ENCODE measurements around the gene AKAP8L.
"Not testable (repeated sequence)": the region's sequence is repeated elsewhere in the genome, so short reads cannot be mapped to it uniquely, and the experiment has no call there.

AKAP8L gene

DNA sequence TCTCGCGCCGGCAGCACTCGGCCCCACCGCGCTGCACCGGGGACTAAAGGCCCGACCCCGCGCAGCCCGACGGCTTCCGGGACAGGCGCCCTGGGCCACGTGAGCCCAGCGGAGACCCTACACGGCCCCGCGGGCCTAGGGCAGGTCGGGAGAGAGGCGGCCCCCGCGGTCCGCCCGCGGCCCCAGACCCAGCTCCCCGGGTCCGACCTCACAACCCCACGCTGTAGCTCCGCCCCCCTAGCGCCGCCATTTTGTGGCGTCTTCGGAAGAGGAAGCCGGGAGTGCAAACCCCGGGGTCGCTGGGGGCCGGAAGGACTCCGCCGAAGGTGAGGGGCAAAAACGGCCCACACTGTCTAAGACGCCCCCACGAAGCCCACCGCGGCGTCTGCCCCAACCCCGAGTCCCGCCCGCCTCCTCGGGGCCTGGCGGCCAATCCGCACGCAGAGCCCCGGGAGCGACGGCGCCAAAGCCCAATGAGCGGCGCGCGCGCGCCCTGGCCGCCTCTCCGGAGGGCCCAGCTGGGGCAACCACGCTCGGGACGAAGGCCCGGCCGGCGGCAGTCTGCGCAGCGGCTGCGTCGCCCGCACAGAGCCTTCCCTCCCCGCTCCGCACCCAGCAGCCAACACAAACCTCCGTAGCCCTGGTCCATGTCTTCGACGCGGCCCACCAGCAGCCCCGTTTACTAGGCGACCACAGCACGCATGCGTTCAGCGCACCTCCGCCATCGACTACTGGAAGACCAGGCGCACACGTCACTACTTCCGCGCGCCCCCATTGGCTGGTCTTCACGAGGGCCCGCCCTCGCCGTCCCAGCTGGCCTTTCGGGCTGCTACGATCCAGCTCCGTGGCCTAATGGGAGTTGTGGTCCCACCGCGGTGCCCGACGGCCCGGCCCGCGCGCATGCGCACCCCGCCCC, 39.4 kb downstream of the AKAP8L start, which contains the start of gene AKAP8:
Gene AKAP8, minus strand, starts transcription at position 705 of the 916 bp plus-strand sequence. Its CDS starts 56 bp downstream, at position 649.
- peak; percentile 99 for DNase-seq

DNA sequence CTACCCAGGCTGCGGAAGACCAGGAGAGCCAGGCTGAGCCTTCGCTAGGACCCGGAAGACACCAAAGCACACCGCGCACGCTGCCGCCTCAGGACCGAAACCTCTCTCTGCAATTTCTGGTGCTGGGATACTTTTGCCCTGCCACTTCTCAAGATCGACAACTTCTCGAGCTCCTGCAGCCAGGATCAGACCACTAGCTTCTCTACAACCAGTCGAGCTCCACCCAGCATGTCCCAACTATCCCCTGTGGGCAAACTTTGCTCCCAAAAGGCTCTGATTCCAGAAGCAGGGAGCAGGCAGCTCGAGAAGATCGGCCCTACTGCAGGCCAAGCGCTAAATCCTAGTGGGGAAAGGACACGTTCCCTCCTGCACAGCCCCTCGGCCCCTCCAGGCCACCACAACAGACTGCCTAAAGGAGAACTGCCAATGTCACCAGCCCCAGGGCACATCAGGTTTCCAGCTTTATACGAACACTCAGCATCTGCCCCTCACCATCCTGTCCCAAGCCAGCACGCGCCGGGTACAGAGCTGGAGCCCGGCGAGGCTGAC, 40.2 kb downstream of the AKAP8L start:
- peak; percentile 58 for DNase-seq

DNA sequence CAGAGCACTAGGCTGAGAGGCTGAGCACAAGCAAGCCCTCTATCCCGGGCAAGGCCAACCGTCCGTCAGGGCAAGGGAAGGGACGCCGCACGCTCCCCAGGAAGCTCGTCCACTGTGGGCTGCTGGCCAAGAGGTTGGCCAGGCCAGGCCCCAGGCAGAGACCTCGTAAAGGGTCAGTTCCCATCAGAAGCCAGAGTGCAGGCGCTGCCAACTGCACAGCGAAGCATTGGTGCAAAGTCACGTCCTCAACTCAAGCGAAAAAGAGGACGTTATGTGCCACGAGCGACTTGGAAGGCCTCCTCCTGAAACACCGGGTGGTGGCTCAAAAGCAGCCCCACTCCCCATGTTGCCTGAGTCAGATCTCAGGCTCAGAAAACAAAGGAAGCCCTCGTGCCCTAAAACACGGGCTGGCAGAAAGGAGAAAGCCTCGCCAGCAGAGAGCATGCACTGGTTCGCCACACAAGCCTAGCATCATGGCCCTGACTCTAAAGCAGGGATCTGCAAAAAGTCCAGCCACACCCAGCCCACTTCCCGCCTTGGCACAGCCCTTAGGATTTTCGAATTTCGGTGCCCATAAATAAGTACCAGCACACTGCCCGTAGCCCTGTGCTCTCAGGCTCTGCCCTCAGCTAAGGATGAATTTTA, 43.9 kb downstream of the AKAP8L start:
- DNase-seq, result no peak

DNA sequence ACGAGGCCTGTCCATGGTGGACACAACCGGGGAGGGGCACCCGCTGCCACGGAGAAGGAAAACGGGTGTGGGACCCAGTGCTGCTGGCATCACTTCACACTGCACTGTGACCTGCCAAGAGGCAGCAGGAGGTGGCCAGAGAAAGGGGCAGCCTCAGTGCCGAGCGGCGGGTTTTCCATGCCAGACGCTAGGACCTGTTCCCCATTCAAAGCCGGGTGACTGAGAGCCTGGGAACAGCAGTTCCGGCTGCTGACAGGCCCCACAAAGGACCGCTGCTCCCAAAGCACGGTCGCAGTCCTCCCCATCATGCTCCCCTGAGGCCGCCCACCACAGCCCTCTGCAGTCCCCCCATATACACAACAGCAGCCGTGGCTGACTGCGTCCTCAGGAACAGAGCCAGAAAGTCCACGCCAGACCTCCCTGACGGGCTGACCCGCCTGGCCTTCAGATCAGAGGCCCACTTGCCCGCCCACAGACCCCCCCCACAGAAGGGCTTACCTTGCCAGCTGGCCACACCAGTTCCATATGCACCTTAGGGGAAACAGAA, 44.6 kb downstream of the AKAP8L start:
- no peak for DNase-seq

DNA sequence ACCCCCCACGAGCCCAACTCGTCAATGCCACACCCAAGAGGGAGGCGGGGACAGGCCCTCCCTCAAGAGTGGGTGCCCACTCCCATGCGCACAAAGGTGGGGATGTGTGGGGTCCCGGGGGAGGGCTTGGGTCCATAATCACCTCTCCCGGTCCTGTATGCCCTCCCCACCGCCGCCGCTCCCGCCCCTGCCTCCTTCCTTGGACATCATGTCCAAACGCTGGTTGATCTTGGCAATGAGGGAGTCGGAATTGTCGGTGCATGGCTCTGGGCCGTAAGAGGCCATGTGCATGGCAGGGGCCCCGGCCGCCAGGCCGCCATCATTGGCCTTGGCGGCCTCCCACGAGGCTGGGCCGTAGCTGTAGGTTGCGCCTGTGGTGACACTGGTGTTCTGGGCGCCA, 45.1 kb downstream of the AKAP8L start:
- no peak for DNase-seq

DNA sequence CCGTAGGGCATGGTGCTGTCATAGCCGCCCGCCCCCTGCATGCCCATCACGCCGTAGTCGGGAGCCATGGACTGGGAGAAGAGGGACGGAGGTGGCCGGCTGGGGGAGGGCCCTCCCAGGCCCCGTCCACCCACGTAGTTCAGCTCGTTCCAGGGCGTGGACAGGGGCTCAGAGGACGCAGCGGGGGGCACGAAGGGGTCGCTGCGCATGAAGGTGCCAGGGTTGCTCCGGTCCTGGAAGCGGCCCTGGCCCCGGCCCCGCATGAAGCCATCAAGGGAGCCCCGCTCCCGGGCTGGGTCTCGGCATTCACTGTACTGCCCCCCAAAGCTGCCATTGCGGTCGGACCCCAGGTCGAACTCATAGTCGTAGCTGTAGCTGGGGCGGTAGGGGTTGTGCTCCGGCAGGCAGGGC, 45.9 kb downstream of the AKAP8L start:
- DNase-seq, result no peak

DNA sequence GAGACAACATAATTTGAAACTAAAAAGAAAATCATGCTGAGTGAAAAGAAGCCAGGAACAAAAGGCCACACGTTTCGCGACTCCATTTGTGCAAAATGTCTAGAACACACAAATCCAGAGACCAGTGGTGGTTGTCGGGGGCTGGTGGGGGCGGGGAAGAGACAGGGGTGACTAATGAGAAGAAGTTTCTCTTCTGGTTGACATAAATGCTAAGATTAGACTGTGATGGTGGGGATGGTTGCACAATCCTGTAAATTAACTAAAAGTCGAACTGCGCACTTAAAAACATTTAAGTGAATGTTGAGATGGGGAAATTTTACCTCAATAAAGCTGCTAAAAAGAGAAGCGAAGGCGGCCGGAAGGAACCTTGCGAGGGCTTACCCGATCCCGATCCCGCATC, 46.3 kb downstream of the AKAP8L start:
- DNase-seq, result no peak

DNA sequence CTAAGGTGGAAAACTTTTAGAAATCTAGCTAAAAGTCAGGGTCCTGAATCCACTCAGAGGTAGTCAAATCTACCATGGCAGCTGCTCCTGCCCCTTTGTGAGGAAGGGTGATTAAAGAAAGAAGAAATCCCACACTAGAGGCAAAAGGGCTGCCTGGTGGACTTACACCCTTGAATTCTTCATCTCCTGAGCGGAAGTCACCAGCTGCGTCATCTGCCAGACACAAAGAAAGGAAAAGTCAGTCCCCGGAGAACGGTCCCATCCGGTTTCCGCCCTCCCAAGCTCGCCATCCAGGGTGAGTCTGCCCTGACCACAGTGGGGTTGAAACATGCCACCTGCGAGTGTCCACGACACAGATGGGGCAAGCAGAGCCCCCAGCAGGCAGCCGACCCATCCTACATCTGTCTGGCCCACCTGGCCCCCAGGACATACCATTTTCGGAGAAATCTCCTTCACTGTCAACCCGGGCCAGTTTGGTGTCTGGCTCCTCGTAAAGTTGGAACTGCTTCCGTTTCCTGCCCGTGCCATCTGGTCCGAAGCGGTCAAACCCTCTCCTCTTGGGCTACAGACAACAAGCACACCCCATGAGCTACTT, 46.9 kb downstream of the AKAP8L start:
- no peak for DNase-seq

DNA sequence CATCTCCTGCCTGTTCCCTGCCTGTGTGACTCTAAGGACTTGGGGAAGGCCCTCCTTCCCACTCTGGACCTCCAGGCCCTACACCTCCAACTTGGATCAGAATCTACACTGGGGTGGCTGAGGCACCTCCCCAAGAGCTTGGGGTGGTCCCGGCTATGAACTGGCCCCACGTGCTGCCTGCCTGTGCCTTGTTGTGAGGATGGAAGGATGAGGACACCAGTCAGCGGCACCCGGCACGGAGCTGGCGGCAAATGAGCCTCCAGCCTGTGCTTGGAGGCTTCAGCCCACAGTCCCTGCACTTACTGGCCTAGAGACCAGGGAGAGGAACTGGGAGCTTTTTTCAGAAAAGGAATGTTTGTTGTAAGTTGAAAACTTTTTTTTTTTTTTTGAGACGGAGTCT, 47.7 kb downstream of the AKAP8L start:
- no peak for DNase-seq

DNA sequence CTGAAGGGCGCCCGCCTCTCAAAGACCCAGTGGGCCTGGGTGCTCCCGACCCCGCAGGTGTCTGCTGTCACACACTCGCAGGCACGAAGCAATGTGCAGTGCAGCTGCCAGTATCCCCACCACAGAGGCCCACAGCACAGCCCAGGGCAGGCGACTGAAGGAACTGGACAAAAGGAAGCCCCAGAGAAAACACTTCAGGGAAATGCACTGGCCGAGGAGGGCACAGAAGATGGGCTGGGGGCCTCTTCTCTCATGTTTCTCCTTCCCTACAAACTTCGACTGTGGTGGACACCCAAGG, 49.2 kb downstream of the AKAP8L start:
- DNase-seq, result no peak

DNA sequence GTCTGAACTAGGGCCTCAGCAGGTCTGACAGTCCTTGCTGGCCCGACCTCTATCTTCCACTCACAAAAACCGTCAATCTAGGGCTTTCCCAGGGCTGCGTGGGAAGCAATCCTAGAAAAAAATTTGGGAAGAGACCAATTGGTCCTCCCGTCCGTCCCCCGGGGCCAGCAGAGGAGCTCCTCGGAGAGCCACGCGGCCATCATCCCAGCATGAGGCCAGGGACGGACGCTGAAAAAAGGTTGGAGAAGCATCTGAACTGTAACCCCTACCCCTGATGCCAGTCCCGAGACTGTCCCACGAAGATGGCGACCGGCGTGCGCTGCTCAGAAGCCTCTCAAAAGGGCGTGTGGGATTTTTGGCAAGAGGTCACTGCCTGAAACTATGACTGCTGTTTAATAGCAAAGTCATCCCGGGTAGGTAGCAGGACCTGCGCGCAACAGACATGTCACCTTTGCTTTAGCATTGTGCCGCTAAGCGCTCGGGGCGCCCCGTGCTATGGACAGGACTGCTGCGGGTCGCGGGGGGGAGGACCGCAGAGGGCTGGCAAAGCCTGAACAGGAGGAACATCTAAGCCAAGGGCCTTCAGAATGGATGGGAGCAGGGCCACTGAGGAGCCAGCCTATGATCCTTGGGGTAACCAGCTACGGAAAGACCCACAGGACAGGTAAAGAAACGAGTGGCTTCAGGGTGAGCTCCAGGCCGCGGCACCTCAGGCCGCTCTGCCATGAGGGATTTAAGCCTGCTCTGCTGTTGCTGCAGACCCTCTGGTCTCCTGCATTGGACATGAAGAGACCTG, 49.8 kb downstream of the AKAP8L start:
- DNase-seq, result no peak

DNA sequence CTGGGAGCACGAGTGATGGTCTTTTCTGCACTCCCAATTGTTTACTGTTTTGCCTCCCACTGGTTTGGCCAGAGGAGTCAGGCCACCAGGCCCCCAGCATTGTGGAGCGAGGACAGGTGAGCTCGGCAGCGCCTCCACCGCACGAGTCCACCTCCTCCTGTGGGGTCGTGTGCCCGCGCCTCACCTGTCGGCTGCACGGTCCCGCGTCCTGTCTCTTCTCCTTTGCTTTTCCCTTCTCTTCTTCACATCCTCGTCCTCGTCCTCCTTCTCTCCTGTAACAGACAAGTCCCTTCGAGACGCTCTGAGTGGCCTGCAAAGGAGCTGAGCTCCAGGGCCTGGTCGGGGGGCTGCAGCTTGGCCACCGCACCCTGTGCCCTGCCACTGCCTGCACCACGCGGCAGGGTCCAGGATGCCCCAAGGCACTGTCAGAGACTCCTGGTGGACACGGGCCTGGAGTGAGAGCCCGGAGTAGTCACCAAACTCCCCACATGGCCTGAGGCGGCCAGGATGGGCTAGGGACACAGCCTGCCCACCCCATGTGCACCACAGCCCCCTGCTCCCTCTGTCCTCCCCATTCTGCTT, 50.6 kb downstream of the AKAP8L start:
- DNase-seq, result no peak

DNA sequence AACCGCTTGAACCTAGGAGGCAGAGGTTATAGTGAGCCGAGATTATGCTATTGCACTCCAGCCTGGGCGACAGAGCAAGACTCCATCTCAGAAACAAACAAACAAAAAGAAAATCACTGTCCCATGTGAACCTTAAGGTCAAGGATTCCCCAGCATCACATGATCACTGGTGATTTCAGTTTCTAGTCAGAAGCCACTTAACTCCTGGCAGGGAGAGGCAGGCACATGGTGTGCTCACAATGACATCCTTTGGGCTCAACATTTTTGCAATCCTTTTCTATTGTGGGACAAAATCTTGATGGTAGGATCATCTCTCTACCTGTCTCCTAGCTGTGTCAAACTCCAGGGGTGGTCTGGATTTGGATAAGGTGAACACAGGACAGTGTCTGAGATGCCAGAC, 51.3 kb downstream of the AKAP8L start:
- DNase-seq, result peak; percentile 58

DNA sequence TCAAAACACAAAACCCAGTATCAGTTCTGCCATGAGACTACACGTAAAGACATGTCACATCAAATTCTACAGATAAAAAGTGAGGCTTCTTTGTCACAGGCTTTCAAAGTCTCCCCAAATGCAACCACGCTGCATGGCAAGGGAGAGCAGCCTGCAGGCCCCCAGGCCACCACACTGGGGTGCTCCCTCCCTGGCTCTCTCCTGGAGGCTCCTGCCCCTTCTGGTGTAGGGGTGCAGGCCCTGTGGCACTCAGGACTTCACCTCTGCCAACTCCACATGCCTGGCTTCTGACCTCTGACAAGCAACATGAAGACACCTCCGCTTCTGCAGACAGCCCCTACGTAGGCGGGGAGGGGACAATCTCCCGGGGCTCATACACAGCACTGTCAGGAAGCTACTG, 53.5 kb downstream of the AKAP8L start:
- DNase-seq, result no peak

DNA sequence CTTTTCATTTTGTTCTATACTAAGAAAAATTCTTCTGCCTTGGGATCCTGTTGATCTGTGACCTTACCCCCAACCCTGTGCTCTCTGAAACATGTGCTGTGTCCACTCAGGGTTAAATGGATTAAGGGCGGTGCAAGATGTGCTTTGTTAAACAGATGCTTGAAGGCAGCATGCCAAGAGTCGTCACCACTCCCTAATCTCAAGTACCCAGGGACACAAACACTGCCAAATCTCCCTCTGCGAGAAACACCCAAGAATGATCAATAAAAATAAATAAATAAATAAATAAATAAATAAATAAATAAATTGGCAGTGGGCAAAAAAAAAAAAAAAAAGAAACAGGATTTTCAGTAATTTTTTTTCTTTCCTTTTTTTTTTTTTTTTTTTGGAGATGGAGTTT, 55.0 kb downstream of the AKAP8L start:
- DNase-seq, result not testable (repeated sequence)

DNA sequence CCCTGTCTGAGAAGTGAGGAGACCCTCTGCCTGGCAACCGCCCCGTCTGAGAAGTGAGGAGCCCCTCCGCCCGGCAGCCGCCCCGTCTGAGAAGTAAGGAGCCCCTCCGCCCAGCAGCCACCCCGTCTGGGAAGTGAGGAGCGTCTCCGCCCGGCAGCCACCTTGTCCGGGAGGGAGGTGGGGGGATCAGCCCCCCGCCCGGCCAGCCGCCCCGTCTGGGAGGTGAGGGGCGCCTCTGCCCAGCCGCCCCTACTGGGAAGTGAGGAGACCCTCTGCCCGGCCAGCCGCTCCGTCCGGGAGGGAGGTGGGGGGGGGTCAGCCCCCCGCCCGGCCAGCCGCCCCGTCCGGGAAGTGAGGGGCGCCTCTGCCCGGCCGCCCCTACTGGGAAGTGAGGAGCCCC, 55.7 kb downstream of the AKAP8L start:
- not testable (repeated sequence) for DNase-seq

DNA sequence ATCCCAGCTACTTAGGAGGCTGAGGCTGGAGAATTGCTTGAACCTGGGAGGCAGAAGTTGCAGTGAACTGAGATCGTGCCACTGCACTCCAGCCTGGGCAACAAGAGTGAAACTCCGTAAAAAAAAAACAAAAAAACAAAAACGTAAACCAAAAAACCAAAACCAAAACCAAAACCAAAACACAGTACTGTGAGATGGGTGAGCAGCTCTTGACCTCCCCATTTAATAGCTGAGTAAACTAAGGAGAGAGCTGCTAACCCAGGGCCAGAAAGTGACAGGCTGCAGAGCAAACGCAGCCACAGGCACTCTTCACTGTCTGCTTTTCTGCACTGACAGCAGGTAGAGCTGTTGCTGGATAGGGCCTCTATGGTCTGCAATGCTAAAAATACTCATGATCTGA, 58.8 kb downstream of the AKAP8L start:
- not testable (repeated sequence) for DNase-seq

DNA sequence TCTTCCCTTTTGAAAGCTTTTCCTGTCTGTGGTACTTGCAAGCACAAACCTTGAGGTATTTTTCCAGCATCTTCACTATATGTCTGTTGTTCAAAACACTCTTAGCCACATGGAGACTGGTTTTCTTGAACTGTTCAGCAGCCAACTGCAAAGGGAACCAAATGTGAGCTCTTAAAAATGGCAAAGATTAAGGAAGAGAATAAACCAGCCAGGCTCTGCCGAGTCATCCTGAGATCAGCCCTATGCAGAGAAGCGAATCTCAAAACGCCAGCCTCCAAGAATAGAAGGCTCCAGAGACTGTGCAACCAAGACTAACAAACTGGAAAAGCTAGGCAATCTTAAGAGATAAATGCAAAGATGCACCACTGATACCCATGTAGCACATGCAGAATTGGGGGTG, 59.9 kb downstream of the AKAP8L start:
- DNase-seq, result no peak

DNA sequence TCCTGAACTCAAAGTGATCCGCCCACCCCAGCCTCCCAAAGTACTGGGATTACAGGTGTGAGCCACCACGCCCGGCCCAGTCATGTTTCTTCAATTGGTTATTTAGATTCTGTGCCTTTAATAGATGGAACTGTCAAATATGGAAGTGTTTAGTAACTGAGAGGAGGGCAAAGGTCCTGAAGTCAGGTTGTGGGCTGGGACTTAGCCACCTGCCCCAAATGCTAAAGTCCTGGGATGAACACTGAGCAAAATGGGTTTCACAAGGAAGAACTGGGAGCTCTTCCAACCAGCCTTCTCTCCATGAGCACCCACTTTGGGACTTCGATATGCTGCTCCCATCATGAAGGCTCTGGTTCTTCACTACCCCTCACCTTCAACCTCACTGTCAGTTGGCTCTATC, 60.9 kb downstream of the AKAP8L start:
- DNase-seq, result no peak

DNA sequence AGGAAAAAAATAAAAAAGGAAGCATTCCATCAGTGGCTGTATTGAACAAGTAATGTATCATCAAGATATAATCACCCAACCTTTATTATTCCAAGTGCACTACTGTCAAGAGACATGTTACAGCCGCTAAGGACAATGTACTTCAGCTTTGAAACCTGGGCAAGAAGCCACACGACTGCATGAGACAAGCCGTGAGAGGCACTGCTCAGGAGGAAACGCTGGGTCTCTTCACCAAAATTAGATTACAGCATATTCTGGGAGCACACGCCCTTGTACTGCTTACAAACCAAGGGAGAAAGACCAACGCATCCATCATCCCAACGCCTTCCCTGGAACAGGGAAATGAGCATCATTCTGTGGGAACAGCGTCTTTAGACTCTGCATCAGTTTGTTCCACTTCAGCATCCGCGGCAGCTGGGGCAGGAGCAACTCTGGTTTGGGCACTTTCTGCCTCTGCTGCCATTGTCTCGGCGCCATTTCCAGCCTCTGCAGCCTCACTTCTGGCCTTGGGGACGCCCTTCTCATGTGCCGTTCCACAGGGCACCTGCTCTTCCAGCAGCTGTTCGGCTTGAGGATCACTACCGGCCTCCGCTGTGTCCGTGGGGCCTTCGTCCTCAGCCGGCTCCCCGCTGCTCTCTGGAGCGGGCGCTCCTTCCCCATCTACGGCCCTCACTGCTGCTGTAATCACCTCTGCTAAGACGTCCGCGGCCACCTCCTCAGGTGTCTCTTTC, 64.1 kb downstream of the AKAP8L start:
- DNase-seq, result no peak

DNA sequence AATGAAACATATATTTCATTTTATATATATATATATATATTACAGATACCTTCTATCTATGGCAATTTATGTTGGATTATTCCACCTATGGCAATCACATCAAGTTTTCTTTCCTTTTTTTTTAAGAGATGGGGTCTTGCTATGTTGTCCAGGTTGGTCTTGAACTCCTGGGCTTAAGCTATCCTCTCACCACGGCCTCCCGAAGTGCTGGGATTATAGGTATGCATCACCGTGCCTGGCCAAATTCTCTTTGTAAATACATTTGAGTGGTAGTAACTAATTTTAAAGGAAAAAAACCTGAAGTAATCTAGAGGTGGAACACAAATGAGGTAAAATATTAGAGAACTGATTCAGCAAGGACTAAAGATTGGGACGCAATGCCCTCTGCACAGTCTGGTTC, 64.9 kb downstream of the AKAP8L start:
- no peak for DNase-seq

DNA sequence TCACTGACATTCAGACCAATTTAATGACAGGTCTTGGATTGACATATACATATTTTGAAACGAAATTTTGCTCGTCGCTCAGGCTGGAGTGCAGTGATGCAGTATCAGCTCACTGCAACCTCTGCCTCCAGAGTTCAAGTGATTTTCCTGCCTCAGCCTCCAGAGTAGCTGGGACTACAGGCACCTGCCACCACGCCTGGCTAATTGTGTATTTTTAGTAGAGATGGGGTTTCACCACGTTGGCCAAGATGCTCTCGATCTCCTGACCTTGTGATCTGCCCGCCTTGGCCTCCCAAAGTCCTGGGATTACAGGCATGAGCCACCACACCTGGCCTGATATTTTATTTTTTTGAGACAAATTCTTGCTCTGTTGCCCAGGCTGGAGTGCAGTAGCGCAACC, 66.3 kb downstream of the AKAP8L start:
- DNase-seq, result not testable (repeated sequence)

All from inflammatory macrophage treated with lipopolysaccharide for 4 hours (primary cell).